GM23248 (cell line): Measurements from ENCODE around the gene TMPRSS3. TPM values are rescaled to one million over a fixed set of nuclear protein-coding genes. Genes with fewer than 3 reads are reported as not detected.

Experiments
- DNase-seq: peaks from one replicate; pipeline ENCODE4 v3.0.0-alpha.2; 2015
- H2AFZ ChIP-seq: fragments of 200-600 bp; sonication (generic); 2 replicates; pipeline ENCODE4 v1.6.1; 2016; ENCODE audit warnings: antibody characterized with exemption
- H3F3A ChIP-seq: fragments of 200-600 bp; sonication (generic); 2 replicates; pipeline ENCODE4 v1.6.1; 2016; ENCODE audit warnings: mild to moderate bottlenecking, antibody characterized with exemption, mixed run types; ENCODE audit not compliant: insufficient read depth
- H3K27ac ChIP-seq: fragments of 200-600 bp; sonication (generic); 2 replicates; pipeline ENCODE4 v1.5.1; 2016; ENCODE audit warnings: mild to moderate bottlenecking
- H3K27me3 ChIP-seq: fragments of 200-600 bp; sonication (generic); replicated peaks from 2 replicates; pipeline ENCODE4 v1.6.1; 2016; ENCODE audit warnings: mild to moderate bottlenecking; ENCODE audit not compliant: insufficient read depth
- H3K36me3 ChIP-seq: fragments of 200-600 bp; sonication (generic); 2 replicates; pipeline ENCODE4 v1.6.1; 2016; ENCODE audit warnings: low read depth, mild to moderate bottlenecking
- H3K4me1 ChIP-seq: fragments of 200-600 bp; sonication (generic); 2 replicates; pipeline ENCODE4 v1.6.1; 2016; ENCODE audit warnings: mild to moderate bottlenecking; ENCODE audit not compliant: insufficient read depth
- H3K4me2 ChIP-seq: fragments of 200-600 bp; sonication (generic); one replicate; pipeline ENCODE4 v1.6.1; 2016; ENCODE audit warnings: mild to moderate bottlenecking; ENCODE audit not compliant: unreplicated experiment
- H3K4me3 ChIP-seq: fragments of 200-600 bp; sonication (generic); 2 replicates; pipeline ENCODE4 v1.5.1; 2016; ENCODE audit warnings: mild to moderate bottlenecking
- H3K79me2 ChIP-seq: fragments of 200-600 bp; sonication (generic); 2 replicates; pipeline ENCODE4 v1.6.1; 2016; ENCODE audit warnings: mild to moderate bottlenecking; ENCODE audit not compliant: insufficient read depth
- H3K9ac ChIP-seq: fragments of 200-600 bp; sonication (generic); 2 replicates; pipeline ENCODE4 v1.6.1; 2016; ENCODE audit warnings: mild to moderate bottlenecking
- H3K9me2 ChIP-seq: fragments of 200-600 bp; sonication (generic); 2 replicates; pipeline ENCODE4 v1.6.1; 2016; ENCODE audit warnings: mixed run types, mild to moderate bottlenecking, moderate library complexity; ENCODE audit not compliant: insufficient read depth
- H3K9me3 ChIP-seq: fragments of 200-600 bp; sonication (generic); one replicate; pipeline ENCODE4 v1.6.1; 2017; ENCODE audit warnings: low read depth
- H4K20me1 ChIP-seq: fragments of 200-600 bp; sonication (generic); 2 replicates; pipeline ENCODE4 v1.6.0; 2016; ENCODE audit not compliant: insufficient read depth
- EZH2 ChIP-seq: fragments of 200-600 bp; sonication (generic); IDR thresholded peaks from 2 replicates; pipeline ENCODE4 v1.6.1; 2018; ENCODE audit warnings: antibody characterized with exemption, mild to moderate bottlenecking; ENCODE audit not compliant: insufficient read depth, poor library complexity, severe bottlenecking
- EZH2phosphoT487 ChIP-seq: fragments of 200-600 bp; sonication (generic); IDR thresholded peaks from 2 replicates; pipeline ENCODE4 v1.6.1; 2018; ENCODE audit warnings: antibody characterized with exemption, moderate library complexity, mild to moderate bottlenecking, low read depth; ENCODE audit not compliant: insufficient read depth
- WGBS, 2 experiments: methylation state at CpG; one replicate each; pipeline ENCODE4 v1.1.6; 2015 to 2017; ENCODE audit warnings: low lambda C conversion rate in 2 of 2, low coverage in 1 of 2; ENCODE audit errors: missing lambda C conversion rate in 2 of 2; 5-methylcytosine and 5-hydroxymethylcytosine counted together
- in situ Hi-C: fragments of 300-500 bp; cut with MboI; formaldehyde crosslinking; loops from 2 replicates; pipeline ENCODE4 v1.15.0; 2020
- polyA plus RNA-seq: library from polyadenylated mRNA; unstranded; fragments of >200 nt; fragmentation: Nextera tagmentation; extraction: Ambion mirVana; gene quantifications from 2 replicates; pipeline ENCODE4 v1.2.1, GENCODE V29; 2016
- total RNA-seq: library from RNA; depleted of rRNA; stranded (reverse); fragments of >200 nt; shearing (Covaris generic); gene quantifications from 2 replicates; pipeline ENCODE4 v1.2.3, GENCODE V29; 2014

Gene TMPRSS3
- total and polyA plus RNA-seq, 2 experiments from 2014 or later: not detected

DNA sequence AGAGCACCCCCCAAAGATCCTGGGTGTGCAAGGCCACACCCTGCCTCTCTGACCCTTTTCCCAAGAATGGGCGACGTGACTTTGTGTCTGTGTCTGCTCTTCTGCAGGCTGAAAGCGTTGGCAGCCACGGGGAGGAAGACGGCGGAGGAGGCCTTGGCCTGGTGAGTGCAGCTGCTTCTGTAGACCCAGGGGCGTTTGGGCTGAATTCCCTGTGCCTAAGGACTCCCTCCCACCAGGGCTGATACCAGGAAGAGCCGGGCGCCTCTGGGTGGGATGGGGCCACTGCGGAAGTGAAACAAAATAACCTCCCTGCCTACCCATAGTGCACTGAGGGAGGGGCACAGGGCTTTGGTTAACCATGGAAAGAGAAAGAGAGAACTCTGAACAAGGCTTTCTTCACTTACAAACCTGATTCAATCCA is 10.4 kb upstream of the TMPRSS3 start:
- H3K27me3 ChIP-seq: peaks cover 4% of the 10 kb centered on the region
- H3K9ac ChIP-seq: no peak overlapping the region
- no peak overlapping the region for H2AFZ ChIP-seq
- no peak overlapping the region for H3K4me3 ChIP-seq
- in situ Hi-C loops: no loop called here
- no peaks in the 10 kb centered on the region for H3F3A ChIP-seq
- H3K27ac ChIP-seq: no peak overlapping the region
- no peaks in the 10 kb centered on the region for H3K36me3 ChIP-seq
- 56 to 57% methylated on average over 10 of the region's 10 CpGs for WGBS, 2 experiments
- no peaks in the 10 kb centered on the region for H3K79me2 ChIP-seq
- no peaks in the 10 kb centered on the region for H4K20me1 ChIP-seq
- no peaks in the 10 kb centered on the region for H3K9me3 ChIP-seq
- no peaks in the 10 kb centered on the region for H3K4me1 ChIP-seq
- no peak overlapping the region for H3K4me2 ChIP-seq
- H3K9me2 ChIP-seq: no peaks in the 10 kb centered on the region
- DNase-seq: no peak
- no peak for TF ChIP-seq EZH2
- no peak for TF ChIP-seq EZH2phosphoT487

- Histone ChIP-seq H3K36me3 (no peaks in the 10 kb centered on the region), H3K79me2 (no peaks in the 10 kb centered on the region), H3K9me2 (no peaks in the 10 kb centered on the region), H3K27me3 (peaks cover 4% of the 10 kb centered on the region), H3K27ac (no peak overlapping the region), H2AFZ (no peak overlapping the region), H3F3A (no peaks in the 10 kb centered on the region), H3K4me2 (no peak overlapping the region), H3K9me3 (no peaks in the 10 kb centered on the region), H3K4me3 (no peak overlapping the region), H3K4me1 (no peaks in the 10 kb centered on the region), H4K20me1 (no peaks in the 10 kb centered on the region), H3K9ac (no peak overlapping the region)
- DNase-seq: no peak
- 58 to 62% methylated on average over 20 to 23 of the region's 23 CpGs for WGBS, 2 experiments
- in situ Hi-C loops: no loop called here
- TF ChIP-seq EZH2 (no peak), EZH2phosphoT487 (no peak)
These were observed 9.5 kb upstream of the TMPRSS3 start for GRCh38 chr21:42405064-42406013.

- no peaks in the 10 kb centered on the region for H3F3A ChIP-seq
- WGBS, 2 experiments: 51 to 53% methylated on average over 10 of the region's 10 CpGs
- no peak overlapping the region for H3K4me2 ChIP-seq
- no peaks in the 10 kb centered on the region for H3K4me1 ChIP-seq
- DNase-seq: no peak
- H3K27me3 ChIP-seq: peaks cover 4% of the 10 kb centered on the region
- H3K9ac ChIP-seq: no peak overlapping the region
- no peaks in the 10 kb centered on the region for H3K9me3 ChIP-seq
- H2AFZ ChIP-seq: no peak overlapping the region
- H4K20me1 ChIP-seq: no peaks in the 10 kb centered on the region
- H3K79me2 ChIP-seq: no peaks in the 10 kb centered on the region
- H3K4me3 ChIP-seq: no peak overlapping the region
- no peaks in the 10 kb centered on the region for H3K36me3 ChIP-seq
- no peaks in the 10 kb centered on the region for H3K9me2 ChIP-seq
- no peak for TF ChIP-seq EZH2phosphoT487
- TF ChIP-seq EZH2: no peak
- in situ Hi-C loops: no loop called here
- no peak overlapping the region for H3K27ac ChIP-seq
These were observed 8.7 kb upstream of the TMPRSS3 start for GRCh38 chr21:42404539-42404938.

DNA sequence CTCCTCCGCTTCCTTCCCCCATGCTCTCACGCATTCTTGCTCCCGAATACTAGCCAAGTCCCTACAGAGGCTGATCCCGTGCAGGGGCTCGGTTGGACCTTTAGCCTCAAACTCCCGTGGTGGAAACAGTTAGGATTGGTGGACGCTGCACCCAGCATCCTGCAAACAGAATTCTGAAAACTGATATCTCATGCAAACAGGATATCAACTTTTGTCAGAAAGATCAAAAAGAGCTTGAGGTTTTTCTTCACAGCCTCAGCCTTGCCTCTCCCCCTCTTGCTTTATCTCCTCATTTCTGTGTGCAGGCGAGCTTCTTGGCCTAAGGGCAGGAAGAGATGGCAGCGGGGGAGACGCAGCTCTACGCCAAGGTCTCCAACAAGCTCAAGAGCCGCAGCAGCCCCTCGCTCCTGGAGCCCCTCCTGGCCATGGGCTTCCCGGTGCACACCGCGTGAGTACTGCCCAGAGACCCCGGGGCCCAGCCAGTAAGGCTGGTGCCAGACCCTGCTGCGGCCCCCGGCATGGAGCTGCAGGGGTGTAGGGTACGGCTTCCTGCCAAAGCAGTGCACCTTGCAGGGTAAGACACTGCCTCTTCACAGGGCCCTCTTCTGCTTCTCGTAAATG is 7.9 kb upstream of the TMPRSS3 start, which contains the start of gene UBASH3A:
Gene UBASH3A, plus strand, starts transcription at position 292 of the 621 bp plus-strand sequence. Its CDS starts 44 bp downstream, at position 336.
- no peak within 1 kb of the TSS for H3K9ac ChIP-seq
- no peaks in the 10 kb centered on the region for H3K4me1 ChIP-seq
- no peaks in the 10 kb centered on the region for H3K9me2 ChIP-seq
- 54 to 57% methylated on average over 20 to 21 of the region's 21 CpGs for WGBS, 2 experiments
- no peaks in the 10 kb centered on the region for H3K36me3 ChIP-seq
- H3K4me2 ChIP-seq: no peak within 1 kb of the TSS
- H4K20me1 ChIP-seq: no peaks in the 10 kb centered on the region
- DNase-seq: no peak
- TF ChIP-seq EZH2phosphoT487 (no peak), EZH2 (no peak)
- H3K27me3 ChIP-seq: peaks cover 4% of the 10 kb centered on the region; the same call in 1 of the 2 replicates
- no peak within 1 kb of the TSS for H2AFZ ChIP-seq
- no peak within 1 kb of the TSS for H3K27ac ChIP-seq
- in situ Hi-C loops: no loop called here
- no peaks in the 10 kb centered on the region for H3K9me3 ChIP-seq
- H3F3A ChIP-seq: no peaks in the 10 kb centered on the region
- H3K79me2 ChIP-seq: no peaks in the 10 kb centered on the region
- H3K4me3 ChIP-seq: no peak within 1 kb of the TSS
